ENCODE measurements around the gene IQCK.
"Not testable (repeated sequence)": the region's sequence is repeated elsewhere in the genome, so short reads cannot be mapped to it uniquely, and the experiment has no call there.

Gene IQCK

DNA sequence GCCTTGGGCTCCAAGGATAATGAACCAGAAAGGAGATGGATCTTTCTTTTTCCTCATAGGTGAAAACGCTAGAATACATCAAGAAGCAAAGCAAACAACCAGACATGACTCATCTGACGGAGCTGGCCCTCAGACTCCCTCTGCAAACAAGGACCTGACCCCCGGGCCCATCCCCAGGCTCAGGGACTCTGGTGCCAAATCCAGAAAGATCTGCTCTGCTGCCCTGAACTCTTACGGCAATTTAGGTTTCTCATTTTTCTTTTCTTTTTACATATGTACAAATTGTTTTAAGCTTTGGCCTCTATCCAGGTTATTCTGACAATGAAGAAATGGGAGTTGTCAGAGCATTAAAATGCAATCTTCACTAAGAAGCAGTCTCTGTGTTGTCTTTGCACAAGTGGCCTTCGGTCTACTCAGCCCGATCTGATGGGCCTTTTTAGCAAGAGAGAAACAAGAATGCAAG, 17.7 kb upstream of the IQCK start:
- no peak for DNase-seq

DNA sequence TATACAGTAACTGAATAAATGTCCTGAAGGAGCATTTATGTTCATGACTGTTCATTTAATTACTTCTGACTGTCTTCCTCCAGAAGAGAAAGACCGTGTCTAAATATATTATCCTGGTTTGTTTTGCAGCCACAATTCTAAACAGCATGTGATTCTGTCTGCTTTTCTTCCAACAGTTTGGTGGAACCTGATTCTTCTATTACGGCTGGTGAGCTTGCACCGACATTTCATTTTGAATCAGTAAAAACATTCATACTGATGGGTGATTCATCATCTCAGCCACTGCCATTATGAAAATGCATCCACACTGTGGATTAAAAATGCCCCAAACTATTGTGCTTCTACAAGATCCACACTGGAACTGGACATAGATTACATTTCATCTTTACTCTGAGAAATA, 17.0 kb upstream of the IQCK start:
- no peak for DNase-seq

GRCh38 chr16:19703172-19703889, 14.7 kb upstream of the IQCK start:
- no peak for DNase-seq

- no peak for DNase-seq
Observed at GRCh38 chr16:19704321-19705145, 13.5 kb upstream of the IQCK start.

- DNase-seq: no peak
Observed at GRCh38 chr16:19705146-19705501, 12.9 kb upstream of the IQCK start.

GRCh38 chr16:19705843-19706242, 12.2 kb upstream of the IQCK start:
- no peak for DNase-seq

DNA sequence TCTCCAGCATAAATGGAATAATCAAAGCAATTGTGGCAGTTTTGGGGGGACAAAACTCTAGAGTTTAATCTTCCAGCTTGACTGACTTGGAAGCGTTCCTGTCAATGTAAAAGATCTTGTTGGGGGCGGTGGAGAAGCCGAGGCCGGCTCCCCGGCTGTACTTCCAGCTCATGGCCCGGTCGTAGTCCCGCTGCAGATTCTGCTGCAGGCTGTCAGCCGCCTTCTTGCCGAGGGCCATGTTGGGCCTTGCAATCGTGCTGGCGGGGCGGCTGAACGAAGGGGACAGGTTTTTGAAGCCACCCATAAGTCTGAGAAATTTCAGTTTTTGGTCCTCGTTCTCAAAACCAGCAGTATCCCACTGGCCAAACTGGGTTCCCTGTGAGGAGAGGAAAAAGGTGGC, 11.2 kb upstream of the IQCK start:
- no peak for DNase-seq

GRCh38 chr16:19707569-19708295, 10.3 kb upstream of the IQCK start:
- DNase-seq: no peak

DNA sequence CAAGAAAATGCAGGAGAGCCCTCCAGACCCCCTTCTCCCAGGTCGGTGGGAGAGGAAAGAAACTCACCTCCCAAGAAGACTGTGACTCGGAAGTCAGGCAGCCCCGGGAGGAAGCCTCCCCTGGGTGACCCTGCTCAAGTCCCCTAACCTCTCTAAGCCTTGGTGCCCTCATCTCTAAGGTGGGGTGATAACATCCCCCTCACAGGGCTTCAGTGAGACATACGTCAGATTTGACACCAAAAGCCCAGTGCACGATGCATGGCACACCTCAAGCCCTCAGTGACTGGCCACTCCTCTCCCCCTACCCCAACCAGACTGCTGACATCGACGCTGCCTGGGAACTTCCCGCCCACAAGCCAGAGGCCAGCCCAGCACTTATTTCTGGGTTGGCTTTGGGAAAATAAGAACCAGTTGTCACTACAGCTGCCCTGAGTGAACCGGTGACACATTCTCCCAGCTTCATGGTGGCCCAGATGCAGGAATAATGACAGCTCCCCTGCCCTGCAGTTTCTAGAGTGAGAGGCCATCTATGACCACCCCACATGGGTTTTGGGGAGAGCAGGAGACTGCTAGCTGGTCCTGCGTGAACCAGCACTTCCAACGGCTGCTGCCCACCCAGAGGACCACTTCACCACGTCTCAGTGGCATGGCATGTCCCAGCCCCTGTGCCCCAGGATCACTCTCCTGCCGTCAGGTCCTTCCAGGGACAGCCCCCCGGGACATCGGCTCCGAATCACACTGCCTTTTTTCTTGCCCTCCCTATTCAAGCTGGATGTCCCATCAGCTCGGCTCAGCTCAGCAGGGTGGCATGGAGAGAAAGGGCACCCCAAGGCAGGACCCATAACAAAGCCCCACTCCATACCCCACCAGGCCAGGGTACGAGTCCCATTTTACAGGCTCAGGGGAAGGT, 9.5 kb upstream of the IQCK start:
- no peak for DNase-seq

DNA sequence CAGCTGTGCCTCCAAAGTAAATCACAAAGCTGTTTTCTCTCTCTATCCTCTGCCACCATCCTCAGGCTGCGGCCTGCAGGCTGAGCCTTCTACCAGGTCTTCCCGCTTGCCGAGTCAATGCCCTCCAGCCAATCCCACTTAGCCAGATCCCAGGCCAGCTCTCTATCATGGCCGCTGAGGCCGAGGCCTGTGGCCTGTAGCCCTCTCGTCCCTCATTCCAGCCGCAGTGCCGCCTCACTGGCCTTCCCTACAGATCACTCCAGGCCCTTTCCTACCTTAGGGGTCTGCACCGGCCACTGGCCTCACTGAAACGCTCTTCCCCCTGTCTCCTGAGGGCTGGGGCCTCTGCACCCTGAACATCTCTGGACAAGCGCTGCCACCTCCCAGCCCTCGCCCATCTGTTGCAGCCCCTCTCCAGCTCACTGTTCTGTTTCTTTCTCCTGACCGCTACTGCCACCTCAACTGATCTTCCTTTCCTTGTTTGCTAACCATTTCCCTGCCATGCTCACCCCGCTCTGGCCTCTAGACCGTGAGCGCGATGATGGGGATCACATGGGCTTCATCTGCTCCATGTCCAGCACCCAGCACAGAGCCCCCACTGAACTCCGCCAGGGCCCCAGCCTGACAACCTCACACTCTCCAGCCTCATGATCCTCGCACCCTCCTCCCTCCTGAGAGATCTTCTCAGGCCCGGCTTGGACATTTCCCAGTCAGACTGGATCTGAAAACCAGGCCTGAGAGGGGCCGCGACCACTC, 8.5 kb upstream of the IQCK start:
- no peak for DNase-seq

DNA sequence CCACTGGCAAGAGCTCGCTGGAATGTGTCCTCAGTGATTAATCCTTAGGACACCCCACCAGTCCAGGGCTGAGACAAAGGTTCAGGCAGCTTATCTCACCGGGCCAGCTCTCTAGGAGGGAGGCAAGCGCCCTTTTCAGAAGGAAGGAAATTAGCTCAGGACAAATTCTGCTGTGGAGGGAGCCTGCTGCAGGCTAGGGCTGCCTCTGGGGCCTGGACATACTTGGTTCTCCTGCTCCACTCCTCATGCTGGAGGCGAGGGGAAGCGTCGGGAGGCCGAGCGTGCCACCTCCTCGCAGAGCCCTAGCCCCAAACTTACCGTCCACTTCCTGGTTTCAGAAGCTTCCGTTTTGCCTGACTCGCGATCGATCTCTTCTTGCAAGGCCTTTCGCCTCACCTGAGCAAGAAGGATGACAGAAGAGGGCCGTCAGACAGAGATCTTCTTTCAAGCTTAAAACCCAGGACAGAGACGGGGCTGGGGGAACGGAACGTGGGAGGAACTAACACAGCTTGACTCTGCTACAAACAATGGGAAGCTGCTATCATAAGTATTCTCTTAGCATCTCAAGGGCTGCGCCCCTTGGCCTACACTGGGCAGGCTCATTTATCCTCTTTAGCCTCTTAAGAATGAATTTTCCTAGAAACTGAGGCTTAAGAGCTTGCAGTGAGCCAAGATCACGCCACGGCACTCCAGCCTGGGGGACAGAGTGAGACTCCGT, 7.7 kb upstream of the IQCK start:
- no peak for DNase-seq

- DNase-seq: no peak
Observed at GRCh38 chr16:19710991-19711545, 7.0 kb upstream of the IQCK start.

GRCh38 chr16:19711643-19712042, 6.4 kb upstream of the IQCK start:
- DNase-seq: no peak

GRCh38 chr16:19712418-19713058, 5.5 kb upstream of the IQCK start:
- no peak for DNase-seq

GRCh38 chr16:19713697-19714096, 4.4 kb upstream of the IQCK start:
- no peak for DNase-seq

- DNase-seq: no peak
Observed at GRCh38 chr16:19715566-19715965, 2.5 kb upstream of the IQCK start.

GRCh38 chr16:19716183-19716582, 1.9 kb upstream of the IQCK start:
- no peak for DNase-seq

- DNase-seq: not testable (repeated sequence)
Observed at GRCh38 chr16:19716728-19717127, 1.3 kb upstream of the IQCK start.

- DNase-seq: no peak
Observed at GRCh38 chr16:19717314-19717713, 757 bp upstream of the IQCK start.

DNA sequence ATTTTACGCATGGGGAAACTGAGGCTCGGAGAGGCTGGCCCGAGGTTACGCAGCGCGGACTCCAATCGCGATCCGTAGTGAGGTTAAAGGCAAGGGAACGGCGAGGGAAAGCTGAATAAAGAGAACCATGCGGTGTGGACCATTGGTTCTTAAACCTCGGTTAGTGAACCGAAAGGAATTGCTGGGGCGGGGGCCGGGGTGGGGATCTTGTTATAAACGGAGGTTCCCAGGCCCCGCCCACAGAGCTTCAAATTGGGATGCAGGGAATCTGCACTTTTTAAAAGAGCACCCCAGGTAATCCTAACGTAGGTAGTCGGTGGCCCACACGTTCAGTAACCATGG, 524 bp downstream of the IQCK start:
- no peak for DNase-seq

All from CD4-positive, alpha-beta T cell treated with Interleukin-4 for 4 hours (primary cell).